HG02970 (cell line): ENCODE results near the gene KCNMA1.
A peak's percentile ranks its signal among the peaks of the same experiment; 100 is the strongest.

Experiments used
- ATAC-seq: cut with Tn5 transposase; IDR thresholded peaks from one replicate; pipeline ENCODE4 v1.9.1; 2021; ENCODE audit warnings: mild to moderate bottlenecking, moderate library complexity, moderate number of reproducible peaks; ENCODE audit not compliant: unreplicated experiment, low FRiP score

KCNMA1 gene

DNA sequence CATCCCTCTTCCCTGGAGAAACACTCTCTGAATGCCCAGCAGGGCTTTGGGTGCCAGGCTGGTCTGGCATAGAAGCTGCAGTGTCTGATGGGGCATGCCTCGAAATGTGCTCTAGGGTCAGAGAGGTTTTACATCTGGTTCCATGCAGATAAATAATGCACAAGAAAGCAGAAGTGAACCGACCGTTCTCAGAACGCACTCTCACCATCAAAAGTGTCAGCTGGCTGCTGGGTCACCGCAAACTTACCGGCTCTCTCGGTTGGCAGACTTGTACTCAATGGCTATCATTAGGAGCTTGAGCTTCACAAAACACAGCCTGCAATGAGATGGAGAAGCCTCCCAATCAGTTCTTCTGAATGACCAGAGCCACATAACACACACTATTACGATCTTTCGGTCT lies 610.0 kb downstream of the KCNMA1 start:
- no peak for ATAC-seq

DNA sequence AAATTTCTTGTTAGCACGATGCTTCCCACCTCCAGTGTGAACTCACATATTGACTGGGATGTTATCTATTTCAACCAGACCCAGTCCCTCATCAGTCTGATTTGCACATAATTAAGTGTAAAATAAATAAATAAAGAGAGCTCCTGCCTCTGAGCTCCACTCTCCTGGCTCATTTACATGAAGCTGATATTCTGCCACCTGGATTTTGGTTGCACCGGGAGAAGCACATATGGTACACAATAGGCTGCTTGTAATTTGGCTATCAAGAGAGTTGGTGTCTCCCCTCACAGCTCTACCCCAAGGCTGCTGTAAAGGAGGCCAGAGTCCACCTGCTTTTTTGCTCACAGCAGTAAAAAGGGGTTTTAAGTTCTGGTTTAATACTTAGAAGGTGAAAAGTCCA lies 610.5 kb downstream of the KCNMA1 start:
- ATAC-seq: no peak

DNA sequence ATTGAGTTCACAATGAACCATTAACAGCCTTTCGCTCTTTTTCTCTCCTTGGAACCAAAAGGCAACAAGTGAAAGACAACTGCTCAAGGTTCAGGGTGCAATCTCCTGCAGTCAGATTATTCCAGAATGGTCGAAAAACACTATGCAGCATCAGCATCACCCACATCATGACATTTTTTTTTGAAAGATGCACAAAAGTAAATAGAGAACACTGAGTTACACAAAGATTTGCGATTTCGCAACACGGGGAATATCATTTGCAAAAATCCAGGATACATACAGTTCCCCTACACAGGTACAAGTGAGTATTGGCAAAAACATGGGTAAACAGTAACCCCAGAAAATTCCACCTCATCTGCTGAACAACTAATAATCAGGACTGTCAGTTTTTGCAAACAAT lies 611.5 kb downstream of the KCNMA1 start:
- ATAC-seq: no peak

DNA sequence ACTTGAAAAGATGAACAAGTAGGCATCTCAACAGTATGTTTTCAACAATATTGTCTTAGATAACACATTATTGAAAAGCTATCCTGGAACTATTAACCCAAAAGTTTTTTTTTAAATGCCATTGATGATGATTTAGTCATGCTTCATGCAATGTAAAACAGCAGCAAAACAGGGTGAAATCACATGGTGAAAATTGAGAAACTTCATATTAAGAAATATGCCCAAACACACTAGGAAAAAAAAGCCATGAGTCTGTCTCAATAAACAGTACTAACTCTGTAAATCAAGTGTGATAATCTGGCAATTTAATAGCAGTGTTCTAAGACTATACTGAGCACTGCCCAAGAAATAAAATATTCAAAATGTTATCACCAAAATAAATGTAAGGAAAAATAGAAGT lies 613.1 kb downstream of the KCNMA1 start:
- ATAC-seq: no peak

DNA sequence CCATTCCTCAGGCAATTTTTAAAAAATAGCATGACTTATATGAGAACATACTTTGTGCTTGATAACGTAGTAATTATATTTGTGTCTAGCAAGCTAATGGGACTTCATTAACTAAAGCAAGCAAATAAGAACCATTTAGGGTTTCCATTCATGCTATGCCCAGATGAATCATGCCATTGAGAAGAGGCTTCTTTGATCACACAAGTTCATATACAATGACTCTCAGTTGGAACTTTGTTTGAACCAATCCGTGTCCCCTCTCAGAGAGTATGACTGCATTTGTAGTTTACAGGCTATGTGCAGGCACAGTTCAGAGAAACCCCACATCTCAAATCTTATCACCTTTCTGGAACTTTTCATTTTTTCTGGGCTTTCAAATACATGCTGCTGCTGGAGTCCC lies 614.2 kb downstream of the KCNMA1 start:
- ATAC-seq: no peak

DNA sequence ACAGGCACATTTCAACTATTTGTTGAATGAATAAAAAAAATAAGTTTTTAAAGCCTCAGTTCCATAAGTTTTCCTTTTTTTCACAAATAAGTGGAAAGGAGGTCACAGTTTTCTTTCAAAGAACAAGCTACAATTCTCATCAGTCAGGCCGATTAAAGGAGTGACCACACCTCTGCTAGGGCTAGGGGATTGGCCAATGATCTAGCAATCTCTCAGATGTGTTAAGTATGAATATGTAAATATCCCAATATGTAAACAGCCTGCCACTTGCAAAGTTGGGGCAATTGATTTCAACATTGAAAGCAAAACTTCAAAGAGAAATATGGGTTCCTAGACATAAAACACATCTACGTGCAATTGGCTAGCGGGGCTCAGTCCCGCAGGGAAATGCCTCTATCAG lies 614.9 kb downstream of the KCNMA1 start:
- no peak for ATAC-seq

DNA sequence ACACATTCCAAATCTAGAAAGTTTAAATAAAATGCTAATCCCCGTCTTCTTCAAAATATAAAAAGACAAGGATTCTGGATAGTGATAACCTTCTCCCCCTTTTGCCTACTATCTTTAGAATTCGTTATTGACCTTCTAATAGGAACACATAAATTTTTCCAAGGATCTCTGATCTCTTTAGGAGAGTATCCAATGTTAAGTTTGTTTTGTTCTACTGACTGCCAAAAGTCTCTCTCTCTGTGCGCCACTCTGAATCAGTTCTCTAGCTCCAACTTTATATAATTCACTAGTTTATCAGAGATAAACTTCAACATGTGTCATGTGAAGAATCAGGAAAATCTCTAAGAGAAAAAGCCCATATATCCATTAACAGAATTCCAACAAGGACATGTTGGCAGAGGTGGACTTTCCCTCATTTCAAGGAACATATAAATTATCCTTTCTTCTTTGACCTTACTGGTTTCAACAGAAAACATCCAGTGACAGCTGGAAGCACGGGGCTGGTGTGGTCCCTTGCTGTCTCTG lies 615.6 kb downstream of the KCNMA1 start:
- ATAC-seq: no peak

DNA sequence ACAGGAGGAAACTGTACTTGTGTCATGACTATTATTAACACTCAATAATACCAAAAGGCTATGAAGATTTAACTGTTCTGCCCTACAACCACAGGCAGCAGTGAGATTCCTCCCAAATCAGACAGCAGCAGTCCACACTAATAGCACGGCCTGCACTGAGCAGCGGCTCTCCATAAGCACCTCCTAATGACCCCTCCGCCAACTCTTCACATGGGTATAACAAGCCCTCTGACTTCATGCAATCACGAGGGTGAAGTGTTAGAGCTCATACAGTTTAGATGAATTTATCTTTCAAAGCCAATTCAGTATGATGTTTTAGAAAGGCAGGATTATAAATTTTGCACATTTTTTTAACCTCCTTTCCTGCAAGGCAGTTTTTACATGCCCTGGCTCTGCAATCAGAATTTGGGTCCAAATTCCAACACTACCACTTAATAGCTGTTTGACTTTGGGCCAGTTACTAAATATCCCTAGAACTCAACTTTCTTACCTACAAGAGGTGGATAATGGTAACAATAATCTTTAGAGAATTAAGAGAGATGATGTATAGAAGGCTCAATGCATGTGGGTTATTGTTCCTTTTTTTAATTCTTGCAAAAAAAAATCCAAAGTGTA lies 617.1 kb downstream of the KCNMA1 start:
- no peak for ATAC-seq

DNA sequence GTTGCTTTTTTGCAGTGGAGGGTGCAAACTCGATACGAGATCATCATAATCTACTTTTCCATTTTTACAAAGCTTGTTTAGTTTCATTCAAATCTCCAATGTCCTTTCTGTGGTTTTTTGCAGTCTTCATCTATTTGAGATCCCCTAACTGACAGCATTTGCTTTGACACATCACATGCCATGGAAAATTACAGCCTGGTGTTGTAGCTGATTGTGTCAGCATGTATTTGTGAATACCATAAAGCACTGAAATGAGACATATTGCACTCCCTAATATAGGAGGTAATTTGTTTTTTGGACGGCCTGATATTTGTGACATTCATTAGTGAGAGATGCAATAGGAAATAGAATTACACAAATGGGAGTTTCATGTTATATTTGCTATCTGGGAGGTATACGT lies 620.8 kb downstream of the KCNMA1 start:
- ATAC-seq: no peak

DNA sequence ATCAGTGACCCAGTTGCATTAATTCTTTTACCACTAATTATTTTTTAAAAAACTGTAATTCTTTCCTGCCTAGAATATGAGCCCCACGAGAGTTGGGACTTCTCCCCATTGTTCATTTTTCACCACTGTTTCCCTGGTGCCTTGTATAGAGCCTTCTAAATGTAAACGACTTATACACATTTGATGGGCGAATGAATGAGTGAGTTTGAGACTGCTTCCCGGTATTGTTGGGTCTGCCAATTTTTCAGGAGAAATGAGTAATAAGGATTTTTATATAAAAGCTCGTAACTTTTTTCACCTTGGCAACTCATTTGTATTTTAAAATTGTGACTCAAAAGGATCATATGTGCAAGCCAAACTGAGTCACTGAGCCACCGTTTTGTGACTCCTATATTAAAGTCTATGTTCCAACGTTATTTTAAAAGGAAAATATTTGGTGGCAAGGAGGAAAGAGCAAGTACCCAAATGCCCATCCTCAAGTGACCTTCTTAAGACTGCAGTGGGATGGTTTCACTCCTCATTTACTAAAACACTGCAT lies 621.3 kb downstream of the KCNMA1 start:
- ATAC-seq: no peak

DNA sequence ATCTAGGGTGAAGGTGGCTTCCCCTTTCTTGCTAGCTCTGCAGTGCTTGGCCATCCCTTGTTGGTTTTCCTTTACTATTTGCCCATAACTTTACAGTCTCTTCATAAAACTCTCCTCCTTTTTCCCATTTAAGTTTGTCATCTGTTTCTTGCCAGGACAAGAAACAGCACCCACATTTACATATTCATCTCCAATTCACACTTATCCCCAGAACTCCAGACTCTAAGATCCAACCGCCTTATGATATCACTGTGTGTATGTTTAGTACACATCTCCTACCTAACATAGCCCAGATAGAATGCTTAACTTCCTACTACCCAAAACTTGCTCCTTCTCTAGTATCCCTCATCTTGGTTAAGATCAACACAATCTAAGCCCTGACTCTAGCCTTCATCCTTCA lies 622.2 kb downstream of the KCNMA1 start:
- no peak for ATAC-seq

DNA sequence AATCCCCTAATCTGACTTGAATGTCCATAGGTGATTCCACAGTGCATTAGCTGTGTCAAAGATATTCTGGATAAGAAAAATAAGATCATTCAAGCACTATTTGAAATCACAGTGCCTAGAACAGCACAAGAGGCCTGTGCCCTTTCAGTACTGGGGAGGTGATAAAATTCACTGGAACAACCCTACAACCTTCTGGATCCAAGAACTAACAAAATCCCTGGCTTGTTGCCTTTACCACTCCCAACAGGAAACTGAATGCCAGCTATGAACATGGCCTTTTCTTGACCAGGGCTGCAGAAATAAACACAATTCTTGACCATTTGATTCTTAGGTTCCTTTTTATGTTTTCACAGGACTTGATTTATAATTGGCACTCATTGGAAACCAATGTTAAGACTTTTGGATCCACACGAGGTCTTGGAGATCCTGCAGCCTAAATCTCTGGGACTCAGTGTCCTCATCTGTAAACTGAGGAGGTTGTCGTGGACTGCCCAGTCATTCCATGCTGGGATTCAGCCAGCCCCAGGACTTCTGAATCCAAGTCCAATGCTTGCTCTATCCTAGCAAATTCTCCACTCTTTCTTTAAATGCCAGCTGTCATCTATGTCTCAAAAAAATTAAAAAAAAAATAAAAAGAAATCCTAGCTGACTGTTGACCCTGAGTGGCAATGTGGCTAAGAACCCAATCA lies 624.7 kb downstream of the KCNMA1 start:
- no peak for ATAC-seq

DNA sequence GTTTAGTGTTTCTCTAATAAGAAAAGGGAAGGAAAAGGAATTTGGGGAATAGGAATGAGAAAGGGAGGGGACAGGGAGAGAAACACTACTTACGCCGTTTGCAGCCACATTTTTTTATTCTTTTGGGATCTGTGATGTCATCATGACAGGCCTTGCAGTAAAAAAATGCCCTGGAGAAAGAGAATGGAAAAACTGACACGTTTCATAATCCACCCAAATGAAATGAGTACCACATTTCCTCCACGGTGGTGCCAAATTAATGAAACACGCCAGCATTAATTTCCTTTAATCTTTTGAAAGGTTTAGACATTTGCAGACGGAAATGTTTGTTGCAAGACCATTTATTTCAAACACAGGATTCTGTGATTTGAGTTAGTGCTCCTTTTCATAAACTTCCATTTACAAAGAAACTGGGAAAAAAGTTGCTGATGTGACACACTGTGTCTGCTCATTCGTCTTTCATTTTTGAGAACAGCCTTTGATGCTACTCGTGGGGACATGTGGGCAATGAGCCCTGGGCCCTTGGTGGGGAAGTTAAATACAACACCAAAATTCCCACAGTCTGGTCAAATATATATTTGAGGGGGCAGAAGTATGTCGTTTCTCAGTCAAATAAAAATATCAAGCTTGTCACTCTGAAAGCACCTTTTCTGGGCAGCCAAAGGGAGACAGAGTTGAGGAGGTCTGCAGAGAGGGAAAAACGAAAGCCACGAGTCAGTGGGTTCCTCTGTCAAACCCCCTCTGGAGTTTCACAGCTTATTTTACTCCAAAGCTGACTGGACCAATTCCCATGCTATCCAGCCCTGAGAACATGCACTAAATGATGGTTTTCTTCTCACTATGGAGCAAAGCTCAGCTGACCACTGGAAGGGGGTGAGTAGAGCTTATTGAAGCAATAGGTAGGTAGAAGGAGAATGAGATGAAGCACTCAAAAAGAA lies 625.5 kb downstream of the KCNMA1 start:
- ATAC-seq: no peak

DNA sequence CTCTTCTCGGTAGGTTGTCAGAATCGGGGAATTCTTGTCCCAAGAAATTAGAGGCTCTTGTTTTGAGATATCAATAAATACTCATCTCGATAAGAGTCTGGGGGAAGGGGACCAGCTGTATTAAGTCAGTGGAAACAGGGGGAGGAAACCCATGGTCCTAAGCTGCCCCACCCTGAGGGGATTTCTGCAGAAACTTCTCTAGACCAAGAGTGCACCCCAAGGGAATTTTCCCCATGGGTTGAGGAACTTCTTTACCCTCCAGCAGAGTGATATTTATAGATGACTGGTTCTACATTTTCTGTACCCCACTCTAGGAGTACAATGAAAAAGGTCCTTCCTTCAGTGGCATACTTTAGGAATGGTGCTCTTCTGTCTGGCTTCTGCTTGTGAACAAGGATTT lies 627.2 kb downstream of the KCNMA1 start:
- ATAC-seq: no peak

DNA sequence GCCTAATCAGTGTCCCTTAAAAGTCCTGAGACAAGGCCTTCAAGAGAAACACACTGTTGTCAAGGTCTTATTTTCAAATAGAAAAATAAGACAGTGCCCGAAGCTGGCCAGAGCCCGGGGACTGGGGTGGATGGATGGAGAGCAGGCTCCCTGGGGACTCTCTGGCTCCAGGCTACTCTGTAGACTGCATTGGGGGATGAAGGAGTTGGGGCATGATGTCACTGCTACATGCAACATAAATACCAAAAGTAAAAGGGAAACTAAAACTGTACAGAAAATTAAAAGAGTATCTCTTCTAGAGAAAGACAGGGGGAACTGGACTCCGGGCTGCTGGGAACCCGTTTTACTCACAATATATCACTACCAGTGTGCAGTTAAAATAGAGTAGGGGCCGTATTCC lies 629.8 kb downstream of the KCNMA1 start:
- ATAC-seq: peak; percentile 67

DNA sequence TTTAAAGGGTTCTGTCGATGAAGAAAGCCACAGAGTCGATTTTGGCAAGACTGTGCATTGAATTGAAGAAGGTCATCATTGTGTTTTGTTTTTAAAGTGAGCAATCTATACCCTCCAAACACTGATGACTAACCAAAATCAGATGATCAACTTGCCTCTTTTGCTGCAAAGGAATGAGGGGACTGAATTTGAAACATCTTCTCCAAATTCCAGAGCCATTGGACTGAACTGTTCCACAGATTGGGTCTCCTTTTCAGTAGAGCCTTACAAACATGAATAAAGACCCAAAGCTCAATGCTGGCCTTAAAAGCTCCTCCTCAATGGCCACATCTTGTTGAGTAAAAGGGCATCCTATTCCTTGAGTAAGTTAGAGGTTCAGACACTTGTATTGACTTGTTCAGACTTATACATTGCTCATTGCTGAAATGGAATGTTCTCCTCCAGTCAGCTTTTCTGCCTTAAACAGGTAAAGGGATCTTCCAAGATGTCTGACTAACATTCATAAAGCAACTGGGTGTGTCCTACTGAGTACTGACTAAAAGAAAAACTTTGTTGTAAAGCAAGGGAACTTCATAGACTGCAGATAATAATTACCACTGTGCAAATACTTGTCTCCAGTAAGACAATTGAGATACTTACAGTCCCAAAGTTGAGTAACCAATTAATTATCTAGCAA lies 630.6 kb downstream of the KCNMA1 start:
- no peak for ATAC-seq

DNA sequence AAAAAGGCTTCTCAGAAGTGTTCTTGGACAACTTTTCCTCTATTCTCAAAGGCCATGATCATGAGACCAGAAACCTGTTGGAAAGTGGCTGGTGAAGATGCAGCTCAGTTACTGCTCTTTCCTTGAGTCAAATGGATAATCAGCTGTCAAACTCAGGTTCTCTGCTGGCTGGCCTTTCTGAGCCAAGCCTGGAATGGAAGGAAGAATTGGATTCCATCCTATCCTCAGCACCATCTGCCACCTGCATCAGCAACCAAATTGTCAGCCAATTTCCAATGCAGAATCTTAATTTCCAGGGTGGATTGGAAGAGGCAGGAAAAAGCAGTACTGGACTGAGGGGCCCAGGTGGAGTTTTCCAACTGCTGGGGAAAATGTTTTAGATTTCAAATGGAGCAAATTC lies 631.7 kb downstream of the KCNMA1 start:
- ATAC-seq: no peak

DNA sequence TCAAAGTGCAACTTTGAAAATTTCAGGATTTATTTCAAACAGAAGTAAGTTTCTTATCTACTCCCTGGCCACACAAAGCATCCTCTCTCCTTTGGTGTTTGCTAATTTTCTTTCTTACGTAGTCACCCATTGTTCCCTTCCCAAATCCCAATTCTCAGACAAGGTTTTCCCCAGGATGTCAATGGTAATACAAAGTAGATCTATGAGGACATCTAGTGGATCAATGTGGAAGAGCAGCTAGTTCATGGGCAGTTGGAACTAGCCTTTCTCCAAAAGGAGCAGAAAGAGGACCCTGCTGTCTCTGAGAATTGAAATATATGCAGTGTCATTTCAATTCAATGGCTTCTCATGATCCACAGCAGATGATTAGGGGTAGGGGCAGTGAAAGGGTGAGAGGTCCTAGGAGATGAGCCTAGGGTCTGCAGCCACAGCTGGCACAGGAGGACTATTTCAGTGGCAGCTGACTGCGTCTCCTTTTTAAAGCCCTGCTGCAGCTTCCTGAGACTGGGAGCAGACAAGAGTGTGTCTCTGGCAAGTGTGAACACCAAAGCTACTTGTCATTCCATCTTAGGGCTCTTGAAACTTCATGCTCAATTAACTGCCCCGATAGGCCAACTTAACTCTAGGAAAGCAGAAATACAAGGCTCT lies 632.6 kb downstream of the KCNMA1 start:
- ATAC-seq: no peak

DNA sequence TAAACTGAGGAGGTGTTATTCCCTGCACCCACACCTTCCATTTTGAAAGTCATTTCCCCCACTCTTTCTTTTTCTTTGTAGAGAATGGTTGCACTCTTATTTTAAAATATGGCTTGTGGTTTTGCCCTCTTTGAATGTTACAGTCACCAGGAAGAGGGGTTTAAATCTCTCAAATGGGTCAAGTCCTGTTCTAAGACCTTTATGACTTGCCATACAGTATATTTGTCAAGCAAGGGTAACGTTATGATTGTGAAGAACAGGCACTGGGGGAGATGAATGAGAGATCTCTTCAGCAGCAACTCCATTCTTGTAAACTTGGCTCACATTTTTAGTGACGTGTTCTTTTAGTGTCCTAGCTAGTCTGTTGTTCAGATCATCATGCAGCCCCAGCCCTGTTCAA lies 634.7 kb downstream of the KCNMA1 start:
- no peak for ATAC-seq

DNA sequence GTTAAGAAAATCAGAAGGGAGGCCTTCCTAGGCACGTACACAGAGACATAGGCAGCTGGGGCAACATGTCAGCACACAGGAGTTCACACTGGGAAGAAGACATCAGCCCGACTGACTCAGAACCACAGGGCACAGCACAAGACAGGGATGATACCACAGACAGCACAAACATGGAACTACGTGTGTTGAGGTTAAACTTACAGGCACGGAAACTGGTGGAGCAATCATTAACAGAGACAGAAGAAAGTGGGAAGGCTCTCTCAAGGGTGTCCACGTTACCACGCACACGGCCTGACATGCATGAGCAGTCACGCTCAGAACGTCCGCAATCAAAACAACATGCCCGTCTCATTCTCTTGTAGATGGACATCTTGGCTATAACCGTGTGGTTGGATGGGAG lies 636.4 kb downstream of the KCNMA1 start:
- ATAC-seq: no peak
